HUES64 (cell line): ENCODE measurements around the gene HTT.

Source experiments
- H3K27ac ChIP-seq: 2 replicates; pipeline ENCODE4 v1.7.0; 2013; ENCODE audit warnings: low read depth, low read length, inconsistent platforms
- H3K27me3 ChIP-seq: 2 replicates; pipeline ENCODE4 v1.6.1; 2013; ENCODE audit warnings: mild to moderate bottlenecking, low read length; ENCODE audit not compliant: insufficient read depth
- H3K36me3 ChIP-seq: 2 replicates; pipeline ENCODE4 v1.6.1; 2013; ENCODE audit warnings: mild to moderate bottlenecking, low read length; ENCODE audit not compliant: insufficient read depth
- H3K4me1 ChIP-seq: 2 replicates; pipeline ENCODE4 v1.6.1; 2013; ENCODE audit warnings: mild to moderate bottlenecking, low read length, moderate library complexity; ENCODE audit not compliant: insufficient read depth
- H3K4me3 ChIP-seq: 2 replicates; pipeline ENCODE4 v1.5.1; 2013; ENCODE audit warnings: mild to moderate bottlenecking, low read length, moderate library complexity
- H3K9ac ChIP-seq: 2 replicates; pipeline ENCODE4 v1.6.1; 2013; ENCODE audit warnings: mild to moderate bottlenecking, low read depth, low read length
- H3K9me3 ChIP-seq: 2 replicates; pipeline ENCODE4 v1.6.1; 2013; ENCODE audit warnings: low read depth, low read length; ENCODE audit not compliant: insufficient read depth
- WGBS: fragments of 150-250, 120-280 bp; methylation state at CpG from one replicate; pipeline ENCODE4 v1.1.7; 2013; ENCODE audit warnings: missing lambda C conversion rate; 5-methylcytosine and 5-hydroxymethylcytosine counted together

HTT gene

DNA sequence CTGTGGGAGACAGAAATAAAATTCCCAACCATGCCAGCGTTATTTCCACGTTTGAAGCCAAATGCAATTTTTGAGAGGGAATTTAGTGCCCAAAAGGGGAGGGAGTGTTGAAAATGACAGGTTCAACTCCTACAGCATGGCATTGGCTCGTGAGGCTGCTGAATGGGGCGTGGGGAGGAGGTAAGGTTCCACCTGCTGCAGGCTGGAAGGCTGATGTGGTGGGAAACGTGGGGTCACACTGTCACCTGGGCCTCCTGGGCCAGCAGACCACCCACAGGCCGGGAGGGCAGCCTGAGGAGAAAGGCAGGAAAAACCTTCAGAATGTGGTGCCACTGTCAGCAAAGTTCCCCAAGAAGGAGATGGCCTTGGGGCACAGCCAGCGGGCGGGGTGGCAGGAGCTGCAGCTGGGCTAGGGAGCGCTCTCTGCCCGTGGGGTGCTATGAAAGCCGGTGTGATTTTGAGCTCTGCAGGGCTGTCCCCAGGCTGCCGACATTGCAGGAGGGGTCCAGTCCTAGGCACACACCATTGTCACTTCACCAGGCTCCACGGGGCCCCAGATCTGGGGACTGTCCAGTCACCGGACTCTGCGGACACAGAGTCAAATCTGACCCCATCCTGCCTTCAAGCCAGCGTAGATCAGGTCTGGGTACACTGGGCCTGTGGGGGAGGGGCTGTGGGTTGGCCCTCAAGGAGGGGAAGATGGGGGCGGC, 194.1 kb downstream of the HTT start:
- Histone ChIP-seq H3K36me3 (no peaks in the 10 kb centered on the region), H3K9ac (no peak overlapping the region), H3K9me3 (no peaks in the 10 kb centered on the region), H3K27ac (no peak overlapping the region), H3K4me3 (no peak overlapping the region), H3K4me1 (no peaks in the 10 kb centered on the region), H3K27me3 (no peaks in the 10 kb centered on the region)
- WGBS: 84% methylated on average over 17 of the region's 17 CpGs

DNA sequence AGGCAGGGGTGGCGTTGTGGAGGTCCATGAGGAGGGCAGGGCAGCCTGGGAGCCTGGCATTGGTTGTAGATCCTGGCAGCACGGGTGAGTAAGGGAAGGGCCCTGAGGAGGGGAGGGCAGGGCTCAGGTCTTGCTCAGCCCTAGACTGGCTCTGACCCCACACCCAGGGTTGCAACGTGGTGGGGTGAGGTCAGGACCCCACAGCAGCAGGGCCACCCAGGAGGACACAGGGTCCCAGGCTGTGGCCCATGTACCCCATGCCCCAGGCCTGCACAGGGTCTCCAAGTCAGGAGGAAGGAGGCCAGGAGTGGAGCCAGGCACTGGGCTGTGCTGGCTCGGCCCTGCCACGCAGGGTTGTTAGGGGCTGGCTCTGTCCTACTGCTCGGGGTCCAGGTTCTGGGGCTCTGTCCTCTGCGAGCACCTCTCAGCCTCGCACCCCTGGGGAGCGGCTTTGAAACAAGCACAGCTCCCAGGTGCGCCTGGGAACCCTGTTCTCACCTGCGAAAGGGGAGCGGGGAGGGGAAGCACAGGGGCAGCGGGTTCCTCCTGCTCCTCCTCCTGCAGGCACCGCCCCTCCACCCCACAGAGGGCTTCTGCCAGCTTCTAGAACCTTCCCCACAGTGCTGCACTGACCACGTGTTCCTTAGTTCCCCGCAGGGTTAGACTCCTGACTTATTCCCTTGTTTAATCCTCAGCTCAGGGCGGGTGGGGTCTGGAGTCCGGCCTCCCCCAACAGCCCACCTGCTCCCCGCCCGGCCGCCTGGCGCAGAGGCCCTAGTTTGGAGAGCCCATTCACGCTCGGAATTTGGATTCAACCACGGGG, 194.8 kb downstream of the HTT start:
- Histone ChIP-seq H3K27me3 (no peaks in the 10 kb centered on the region), H3K9me3 (no peaks in the 10 kb centered on the region)

DNA sequence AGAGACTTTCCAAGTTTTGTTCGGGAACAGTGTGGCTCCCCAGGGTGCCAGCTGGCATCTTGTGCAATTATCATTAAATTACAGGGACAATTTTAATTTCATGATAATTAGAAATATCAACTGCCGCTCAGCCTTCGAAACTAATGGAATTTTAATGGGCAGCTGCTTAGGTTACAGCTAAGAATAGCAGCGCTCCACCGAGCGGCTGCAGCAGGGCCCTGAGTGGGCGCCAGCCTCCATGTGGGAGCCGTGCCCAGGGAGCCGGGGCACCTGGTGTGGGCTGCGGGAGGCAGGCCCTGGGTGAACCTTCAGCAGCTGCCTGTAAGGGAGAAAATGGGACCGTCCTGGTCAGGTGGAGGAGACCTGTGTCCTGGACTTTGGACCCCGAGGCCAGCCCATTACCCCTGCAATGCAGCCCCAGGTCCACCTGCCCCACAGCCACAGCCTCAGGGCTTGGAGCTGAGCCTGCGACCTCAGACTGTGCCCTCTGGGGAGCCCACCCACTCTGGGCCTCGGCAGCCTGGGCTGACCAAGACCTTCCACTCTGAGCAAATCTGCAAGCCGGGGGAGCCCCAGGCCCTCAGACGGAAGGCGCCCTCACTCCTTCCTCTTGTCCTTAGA, 195.6 kb downstream of the HTT start:
- Histone ChIP-seq H3K27me3 (no peaks in the 10 kb centered on the region), H3K9ac (no peak overlapping the region), H3K36me3 (no peaks in the 10 kb centered on the region), H3K4me3 (no peak overlapping the region), H3K4me1 (no peaks in the 10 kb centered on the region), H3K27ac (no peak overlapping the region), H3K9me3 (no peaks in the 10 kb centered on the region)
- 94% methylated on average over 17 of the region's 17 CpGs for WGBS

More for the DNA sequence above, 194.8 kb downstream of the HTT start:
- Histone ChIP-seq H3K27ac (no peak overlapping the region), H3K9ac (no peak overlapping the region), H3K4me1 (no peaks in the 10 kb centered on the region), H3K36me3 (no peaks in the 10 kb centered on the region), H3K4me3 (no peak overlapping the region)
- 86% methylated on average over 25 of the region's 25 CpGs for WGBS

DNA sequence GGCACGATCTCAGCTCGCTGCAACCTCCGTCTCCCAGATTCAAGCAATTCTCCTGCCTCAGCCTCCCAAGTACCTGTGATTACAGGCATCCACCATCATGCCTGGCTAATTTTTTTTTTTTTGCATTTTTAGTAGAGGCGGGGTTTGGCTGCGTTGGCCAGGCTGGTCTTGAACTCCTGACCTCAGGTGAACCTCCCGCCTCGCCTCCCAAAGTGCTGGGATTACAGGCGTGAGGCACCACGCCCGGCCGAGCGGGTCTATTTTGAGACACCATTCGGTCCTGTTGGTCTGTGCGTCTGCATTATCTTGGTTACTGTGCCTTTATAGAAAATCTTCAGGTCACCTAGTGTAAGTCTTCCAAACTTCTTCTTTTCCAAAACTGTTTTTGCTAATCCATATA, 196.7 kb downstream of the HTT start:
- 88% methylated on average over 14 of the region's 14 CpGs for WGBS
- H3K9ac ChIP-seq: no peak overlapping the region

DNA sequence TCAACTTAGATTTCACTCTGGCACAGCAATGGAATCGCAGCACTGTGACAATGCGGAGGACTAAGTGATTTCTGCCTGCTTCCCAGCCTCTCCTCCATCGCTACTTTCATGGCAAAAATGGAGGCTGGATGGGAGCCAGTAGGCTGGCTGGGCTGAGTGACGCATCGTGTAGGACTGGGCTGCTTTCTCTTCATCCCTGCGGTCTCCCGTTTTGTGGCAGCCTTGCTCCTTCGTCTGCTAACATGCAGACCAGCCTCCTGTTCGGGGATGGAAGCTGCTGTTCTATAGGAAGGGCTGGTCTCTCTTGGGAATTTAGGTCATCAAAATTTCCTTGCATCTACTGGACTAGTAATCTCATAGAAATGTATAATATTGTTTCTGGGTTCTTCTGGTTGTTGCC, 202.5 kb downstream of the HTT start:
- Histone ChIP-seq H3K9ac (no peak overlapping the region), H3K4me1 (no peaks in the 10 kb centered on the region), H3K27ac (no peak overlapping the region), H3K27me3 (no peaks in the 10 kb centered on the region), H3K36me3 (no peaks in the 10 kb centered on the region), H3K9me3 (0 out of 2 replicates have a peak, but pooled peaks cover 5% of the 10 kb centered on the region), H3K4me3 (no peak overlapping the region)
- 90% methylated on average over 9 of the region's 9 CpGs for WGBS

More for the DNA sequence above, 196.7 kb downstream of the HTT start:
- no peak overlapping the region for H3K4me3 ChIP-seq
- H3K9me3 ChIP-seq: no peaks in the 10 kb centered on the region
- no peaks in the 10 kb centered on the region for H3K4me1 ChIP-seq
- H3K27ac ChIP-seq: no peak overlapping the region
- H3K27me3 ChIP-seq: no peaks in the 10 kb centered on the region
- no peaks in the 10 kb centered on the region for H3K36me3 ChIP-seq

DNA sequence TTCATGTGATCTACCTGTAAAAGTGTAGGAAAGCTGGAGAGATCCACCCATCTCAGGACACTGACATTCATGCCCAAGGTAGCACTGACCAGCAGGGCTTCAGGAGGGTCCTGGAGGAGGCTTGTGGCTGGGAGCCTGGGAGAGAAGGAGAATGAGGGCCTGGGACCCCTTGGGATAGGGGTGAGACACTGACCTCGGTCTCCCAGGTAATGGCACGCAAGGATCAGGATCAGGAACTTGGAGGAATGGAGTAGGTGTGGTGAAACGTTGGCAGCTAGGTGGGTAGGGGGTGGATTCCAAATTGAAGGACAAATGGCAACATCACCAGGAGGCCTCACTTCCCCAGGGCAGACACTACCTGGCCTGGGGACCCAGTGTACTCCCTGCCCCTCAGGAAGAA, 206.0 kb downstream of the HTT start:
- no peaks in the 10 kb centered on the region for H3K36me3 ChIP-seq
- no peaks in the 10 kb centered on the region for H3K4me1 ChIP-seq
- no peak overlapping the region for H3K4me3 ChIP-seq
- 0 out of 2 replicates have a peak, but pooled peaks cover 5% of the 10 kb centered on the region for H3K9me3 ChIP-seq
- H3K9ac ChIP-seq: no peak overlapping the region
- H3K27ac ChIP-seq: no peak overlapping the region
- no peaks in the 10 kb centered on the region for H3K27me3 ChIP-seq
- 72% methylated on average over 3 of the region's 3 CpGs for WGBS

DNA sequence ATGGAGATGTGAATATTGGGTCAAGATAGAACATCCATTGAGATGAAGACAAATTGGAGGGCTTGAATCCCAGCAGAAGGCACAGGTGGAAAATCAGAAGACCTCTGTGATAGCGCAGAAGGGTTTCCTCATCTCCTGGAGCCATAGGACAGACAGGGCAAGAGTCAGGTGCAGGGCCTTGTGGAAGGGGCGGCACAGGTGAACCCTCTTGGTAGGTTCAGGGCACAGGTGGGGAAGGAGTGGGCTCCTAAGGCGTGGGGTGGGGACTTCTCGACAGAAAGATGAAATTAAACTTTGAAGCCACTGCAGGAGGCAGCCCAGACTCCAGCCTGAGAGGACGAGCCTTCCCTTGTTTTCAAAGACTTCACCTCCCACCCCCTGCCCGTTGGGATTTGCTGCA, 209.0 kb downstream of the HTT start:
- 0 out of 2 replicates have a peak, but pooled peaks cover 5% of the 10 kb centered on the region for H3K9me3 ChIP-seq

DNA sequence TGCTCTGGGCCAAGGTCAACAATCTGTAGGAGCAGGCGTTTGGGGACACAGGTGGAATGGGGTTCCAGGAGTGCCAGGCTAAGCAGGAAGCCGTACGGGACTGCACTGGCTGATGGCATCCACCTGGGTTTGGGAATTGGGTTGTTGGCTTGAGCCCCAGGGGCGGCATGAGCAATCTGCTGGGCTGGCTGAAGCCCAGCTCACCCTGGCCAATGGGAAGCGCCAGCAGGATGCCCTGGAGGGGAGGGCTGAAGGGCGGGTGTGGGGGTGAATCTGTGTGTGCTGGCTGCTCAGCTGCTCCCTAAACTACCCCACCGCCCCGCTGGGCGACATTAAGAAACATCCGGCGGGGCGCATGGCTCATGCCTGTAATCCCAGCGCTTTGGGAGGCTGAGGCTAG, 209.4 kb downstream of the HTT start:
- 92% methylated on average over 13 of the region's 13 CpGs for WGBS
- Histone ChIP-seq H3K9ac (no peak overlapping the region), H3K9me3 (0 out of 2 replicates have a peak, but pooled peaks cover 5% of the 10 kb centered on the region), H3K4me1 (no peaks in the 10 kb centered on the region), H3K36me3 (no peaks in the 10 kb centered on the region), H3K27me3 (no peaks in the 10 kb centered on the region), H3K4me3 (no peak overlapping the region), H3K27ac (no peak overlapping the region)

More for the DNA sequence above, 209.0 kb downstream of the HTT start:
- no peak overlapping the region for H3K9ac ChIP-seq
- no peak overlapping the region for H3K27ac ChIP-seq
- H3K36me3 ChIP-seq: no peaks in the 10 kb centered on the region
- no peaks in the 10 kb centered on the region for H3K4me1 ChIP-seq
- H3K27me3 ChIP-seq: no peaks in the 10 kb centered on the region
- no peak overlapping the region for H3K4me3 ChIP-seq
- WGBS: 94% methylated on average over 6 of the region's 6 CpGs

DNA sequence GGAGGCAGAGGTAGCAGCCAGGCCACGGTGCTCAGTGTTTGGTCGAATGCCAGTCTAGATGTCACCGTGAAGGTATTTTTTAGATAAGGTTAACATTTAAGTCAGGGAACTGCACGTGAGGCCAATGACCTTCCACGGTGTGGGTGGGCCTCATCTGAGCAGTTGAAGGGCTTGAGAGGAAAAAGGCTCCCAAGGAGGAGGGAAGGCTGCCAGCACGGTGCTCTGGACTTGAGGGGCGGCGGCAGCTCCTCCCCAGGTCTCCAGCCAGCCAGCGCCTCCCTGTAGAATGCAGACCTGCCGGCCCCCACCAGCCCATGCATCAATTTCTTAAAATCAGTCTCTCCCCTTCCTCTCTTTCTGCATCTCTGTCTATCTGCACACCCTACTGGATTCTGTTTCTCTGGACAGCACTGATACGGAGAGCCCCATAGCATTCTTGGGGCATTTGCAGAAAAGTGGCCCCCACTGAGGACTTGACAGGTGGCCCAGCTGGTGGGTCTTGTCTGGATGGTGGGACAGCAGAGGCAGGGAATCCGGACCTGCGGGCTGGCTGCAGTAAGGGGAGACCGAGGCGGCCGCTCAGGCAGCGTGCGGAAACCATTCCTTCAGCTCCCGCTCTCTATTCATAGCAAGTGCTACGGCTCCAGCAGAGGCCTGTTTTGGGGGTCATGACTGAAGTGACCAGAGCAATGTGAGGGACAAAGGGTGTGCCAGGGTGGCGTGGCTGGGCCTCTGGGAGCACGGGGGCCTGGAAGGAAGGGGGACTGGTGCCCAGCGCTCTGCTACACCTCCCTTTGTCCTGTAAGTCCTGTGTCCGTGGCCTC, 210.5 kb downstream of the HTT start:
- Histone ChIP-seq H3K4me3 (no peak overlapping the region), H3K36me3 (no peaks in the 10 kb centered on the region), H3K27me3 (peaks cover under 1% of the 10 kb centered on the region; the same call in 1 of the 2 replicates), H3K9ac (no peak overlapping the region), H3K9me3 (0 out of 2 replicates have a peak, but pooled peaks cover 5% of the 10 kb centered on the region), H3K4me1 (no peaks in the 10 kb centered on the region), H3K27ac (no peak overlapping the region)
- WGBS: 94% methylated on average over 24 of the region's 24 CpGs

DNA sequence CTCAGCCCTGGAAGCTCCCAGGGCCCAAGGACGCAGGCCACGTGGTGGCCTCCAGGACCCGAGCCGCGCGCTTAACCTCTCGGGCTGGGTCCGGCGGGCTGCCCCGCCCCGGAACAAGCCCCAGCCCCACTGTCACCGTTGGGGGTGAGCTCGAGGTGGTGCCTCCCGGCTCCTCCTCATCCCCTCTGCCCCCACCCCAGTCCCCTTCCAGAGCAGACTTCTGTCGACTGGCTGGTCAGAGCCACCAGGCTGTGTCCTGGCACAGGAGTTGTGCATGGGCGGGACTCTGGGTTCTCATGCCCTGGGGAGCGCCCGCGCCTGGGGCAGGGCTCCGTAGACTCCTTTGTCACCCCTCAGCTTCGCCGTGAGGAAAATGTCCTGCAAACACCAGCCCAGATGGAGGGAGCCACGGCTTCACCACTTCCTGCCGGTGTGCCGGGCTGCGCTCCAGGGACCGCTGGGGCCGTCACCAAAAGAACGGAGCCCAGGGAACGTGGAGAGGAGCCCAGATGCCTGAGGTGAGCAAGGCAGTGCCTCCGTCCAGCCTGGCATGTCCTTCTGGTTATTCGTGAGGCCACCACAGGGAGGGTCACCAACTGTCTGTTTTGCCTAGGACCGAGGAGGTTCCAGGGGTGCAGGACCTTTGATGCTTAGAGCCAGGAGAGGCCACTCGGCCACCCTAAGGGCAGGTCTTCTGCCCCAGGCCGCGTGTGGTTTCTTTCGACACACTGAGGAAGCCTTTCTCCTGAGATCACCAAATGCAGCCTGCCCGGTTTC, 211.3 kb downstream of the HTT start:
- Histone ChIP-seq H3K27ac (no peak overlapping the region), H3K9ac (no peak overlapping the region), H3K4me3 (no peak overlapping the region), H3K4me1 (no peaks in the 10 kb centered on the region), H3K9me3 (0 out of 2 replicates have a peak, but pooled peaks cover 5% of the 10 kb centered on the region), H3K36me3 (no peaks in the 10 kb centered on the region), H3K27me3 (peaks cover 8% of the 10 kb centered on the region)
- WGBS: 90% methylated on average over 38 of the region's 38 CpGs
